NCI-H446 (cell line): ENCODE results near the gene GNG7.
"Not testable (repeated sequence)": the region's sequence is repeated elsewhere in the genome, so short reads cannot be mapped to it uniquely, and the experiment has no call there.

ENCODE experiments used
- DNase-seq, 2 experiments: peaks; one replicate each; lab custom pipeline; 2025; lab: John Stamatoyannopoulos, UW

Gene GNG7

DNA sequence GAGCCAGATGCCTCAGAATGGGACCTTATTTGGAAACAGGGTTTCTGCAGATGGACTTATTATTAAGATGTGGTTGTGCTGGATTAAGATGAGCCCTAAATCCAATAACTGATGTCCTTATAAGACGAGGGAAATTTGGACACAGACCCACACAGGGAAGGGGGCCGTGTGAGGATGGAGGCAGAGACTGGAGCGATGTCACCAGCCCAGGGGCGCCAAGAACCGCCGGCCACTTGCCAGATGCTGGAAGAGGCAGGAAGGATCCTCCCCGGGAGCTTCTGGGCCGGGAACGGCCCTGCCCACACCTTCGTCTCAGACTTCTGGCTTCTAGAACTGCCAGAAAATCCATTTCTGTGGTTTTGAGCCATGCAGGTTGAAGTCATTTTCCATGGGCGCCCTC lies 26.6 kb downstream of the GNG7 start:
- DNase-seq, result no peak

DNA sequence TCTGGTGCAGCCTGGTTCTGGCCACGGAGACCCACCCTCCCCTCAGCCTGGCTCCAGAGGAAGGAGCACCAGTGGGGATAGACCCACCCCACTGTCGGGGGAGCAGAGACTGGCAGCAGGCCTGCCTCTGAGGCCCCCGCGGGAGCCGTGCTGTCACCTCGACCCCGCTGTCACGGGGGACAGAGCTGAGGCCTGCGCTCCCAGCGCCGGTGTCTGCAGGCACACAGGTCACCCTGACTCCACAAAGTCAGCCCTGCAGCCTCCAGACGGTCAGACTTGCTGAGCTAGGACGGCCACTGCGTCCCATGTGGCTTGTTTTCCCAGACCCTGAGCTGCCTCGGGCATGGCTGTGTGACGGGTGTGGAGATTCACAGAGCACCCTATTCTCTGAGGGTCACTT lies 32.3 kb downstream of the GNG7 start:
- DNase-seq, result no peak

DNA sequence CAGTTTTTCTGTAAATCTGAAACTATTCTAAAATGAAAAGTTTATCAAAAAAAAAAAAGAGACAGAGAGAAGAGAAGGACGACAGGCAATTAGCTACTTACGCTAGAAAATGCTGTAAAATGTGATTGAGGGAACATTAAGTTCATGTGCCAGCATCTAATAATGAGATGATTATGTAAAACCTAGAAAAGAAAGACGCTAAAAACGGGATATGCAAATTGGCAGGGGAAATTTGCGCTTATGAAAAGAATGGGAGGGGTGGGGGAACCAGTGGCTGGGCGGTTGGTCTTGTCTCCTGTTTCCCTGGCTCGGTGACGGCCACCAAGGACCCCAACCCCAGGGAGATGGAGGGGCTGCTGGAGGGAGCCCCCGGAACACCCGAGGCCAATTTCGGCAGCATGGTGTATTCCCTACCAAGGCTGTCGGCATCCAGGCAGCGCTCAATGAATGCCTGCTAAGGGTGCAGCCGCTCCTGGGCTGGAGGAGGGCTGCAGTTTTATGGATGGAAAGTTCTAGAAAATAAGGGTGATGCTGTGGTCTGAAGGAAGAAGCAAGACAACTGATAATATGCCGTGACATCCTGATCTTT lies 34.2 kb downstream of the GNG7 start:
- DNase-seq, result no peak

DNA sequence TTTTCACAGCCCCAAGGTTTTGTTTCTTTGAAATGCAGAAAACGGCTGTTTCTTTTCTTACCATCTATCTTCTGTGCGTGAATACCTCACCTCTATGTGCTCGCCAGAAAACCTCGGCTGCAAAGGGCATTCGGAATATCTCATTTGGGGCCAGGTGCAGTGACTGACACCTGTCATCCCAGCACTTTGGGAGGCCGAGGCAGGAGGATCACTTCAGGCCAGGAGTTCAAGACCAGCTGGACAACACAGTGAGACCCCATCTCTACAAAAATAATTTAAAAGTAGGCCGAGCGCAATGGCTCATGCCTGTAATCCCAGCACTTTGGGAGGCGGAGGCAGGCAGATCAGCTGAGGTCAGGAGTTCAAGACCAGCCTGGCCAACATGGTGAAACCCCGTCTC lies 35.1 kb downstream of the GNG7 start:
- DNase-seq, result not testable (repeated sequence)

- DNase-seq, result no peak
These were observed 36.0 kb downstream of the GNG7 start for GRCh38 chr19:2666344-2666994.

DNA sequence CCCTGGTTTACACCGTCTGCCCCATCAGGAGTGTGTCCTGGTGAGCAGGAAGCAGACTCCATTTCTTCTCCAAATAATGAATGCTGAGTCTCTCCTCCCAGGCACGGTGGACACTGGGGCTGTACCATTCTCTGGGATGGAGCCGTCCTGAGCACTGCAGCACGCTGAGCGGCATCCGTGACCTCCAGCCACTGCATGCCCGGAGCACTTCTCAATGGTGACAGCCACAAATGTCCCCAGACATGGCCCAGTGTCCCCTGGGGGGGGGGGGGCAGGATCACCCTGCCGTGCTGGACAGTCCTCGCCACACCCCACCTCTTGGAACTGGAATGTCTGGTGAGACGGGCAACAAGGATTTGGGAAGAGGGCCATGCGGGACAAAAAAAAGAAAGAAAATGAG lies 37.4 kb downstream of the GNG7 start:
- DNase-seq, result no peak

DNA sequence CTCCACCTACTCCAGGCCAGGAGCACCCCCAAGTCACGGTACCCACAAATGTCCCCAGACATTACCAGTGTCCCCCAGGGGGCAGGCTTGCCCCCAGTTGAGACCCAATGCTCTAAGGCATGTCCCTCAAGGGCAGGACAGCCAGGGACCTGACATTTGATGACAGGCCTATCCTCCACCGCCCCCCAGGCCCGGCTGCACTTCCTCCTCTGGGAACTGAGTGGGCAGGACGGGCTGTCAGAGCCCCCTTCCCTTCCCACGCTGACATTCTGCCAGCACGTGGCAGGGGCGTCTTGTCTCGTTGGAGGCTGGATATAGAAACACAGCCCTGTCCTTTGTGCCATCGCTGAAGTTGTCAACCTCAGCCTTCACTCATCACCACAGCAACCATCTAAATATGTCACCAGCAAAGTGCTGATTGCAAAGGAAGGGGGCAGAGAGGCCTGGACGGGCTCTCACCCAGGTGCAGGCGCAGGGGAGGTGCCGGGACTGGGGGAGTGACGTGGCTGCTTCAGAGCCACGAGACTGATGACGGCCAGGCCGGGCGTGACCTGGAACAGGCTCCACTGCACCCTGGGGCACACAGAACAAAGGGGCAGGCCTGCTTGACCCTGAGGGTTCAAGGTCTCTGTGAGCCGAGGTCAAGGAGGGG lies 38.4 kb downstream of the GNG7 start:
- no peak for DNase-seq

- DNase-seq, result no peak
These were observed 40.9 kb downstream of the GNG7 start for GRCh38 chr19:2661615-2662014.

DNA sequence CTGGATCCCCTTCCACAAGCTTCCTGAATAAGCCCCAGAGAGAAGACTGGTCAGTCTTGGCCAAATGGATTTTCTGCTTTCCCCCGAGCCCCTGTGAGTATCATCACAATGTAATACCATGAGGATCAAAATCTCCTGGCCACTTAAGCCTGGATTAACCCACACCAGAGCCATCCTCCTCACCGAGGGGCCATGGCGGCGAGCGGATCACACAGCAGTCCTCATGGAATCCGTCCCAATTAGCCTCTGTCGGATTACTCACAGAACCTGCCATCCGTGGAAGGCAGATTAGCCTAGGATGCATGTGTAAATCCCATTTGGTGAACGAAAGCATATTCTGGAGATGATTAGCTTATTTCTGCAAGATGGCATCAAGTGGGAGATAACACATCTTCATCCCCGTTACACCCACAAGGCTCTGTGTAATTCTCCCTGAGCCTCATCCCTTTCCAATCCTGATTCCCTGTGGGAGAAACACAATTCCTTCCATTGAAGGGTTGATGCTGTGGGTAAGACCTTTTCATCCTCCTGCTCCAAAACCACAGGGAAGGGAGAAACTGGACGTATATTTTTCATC lies 42.5 kb downstream of the GNG7 start:
- no peak for DNase-seq

- DNase-seq, result no peak
These were observed 46.0 kb downstream of the GNG7 start for GRCh38 chr19:2656533-2656932.

- no peak for DNase-seq
These were observed 48.5 kb downstream of the GNG7 start for GRCh38 chr19:2653710-2654707.

DNA sequence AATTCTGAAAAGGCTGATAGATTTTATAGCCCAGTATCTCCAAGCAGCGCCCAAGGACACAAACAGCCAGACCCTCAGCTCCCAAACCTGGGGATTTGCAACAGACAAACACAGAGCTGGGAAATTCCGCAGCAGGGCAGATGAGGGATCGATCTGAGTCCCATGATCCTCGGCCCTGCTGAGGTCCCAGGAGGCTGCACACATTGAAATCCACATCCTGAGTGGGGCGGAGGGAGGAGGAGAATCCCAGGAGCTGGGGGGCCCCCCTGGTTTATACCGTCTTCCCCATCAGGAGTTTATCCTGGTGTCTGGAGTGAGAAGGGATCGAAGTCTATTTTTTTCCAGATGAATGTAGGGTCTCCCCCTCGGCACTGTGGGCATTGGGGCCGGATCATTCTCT lies 49.3 kb downstream of the GNG7 start:
- DNase-seq, result no peak

- DNase-seq, result no peak
These were observed 49.9 kb downstream of the GNG7 start for GRCh38 chr19:2652504-2653099.

DNA sequence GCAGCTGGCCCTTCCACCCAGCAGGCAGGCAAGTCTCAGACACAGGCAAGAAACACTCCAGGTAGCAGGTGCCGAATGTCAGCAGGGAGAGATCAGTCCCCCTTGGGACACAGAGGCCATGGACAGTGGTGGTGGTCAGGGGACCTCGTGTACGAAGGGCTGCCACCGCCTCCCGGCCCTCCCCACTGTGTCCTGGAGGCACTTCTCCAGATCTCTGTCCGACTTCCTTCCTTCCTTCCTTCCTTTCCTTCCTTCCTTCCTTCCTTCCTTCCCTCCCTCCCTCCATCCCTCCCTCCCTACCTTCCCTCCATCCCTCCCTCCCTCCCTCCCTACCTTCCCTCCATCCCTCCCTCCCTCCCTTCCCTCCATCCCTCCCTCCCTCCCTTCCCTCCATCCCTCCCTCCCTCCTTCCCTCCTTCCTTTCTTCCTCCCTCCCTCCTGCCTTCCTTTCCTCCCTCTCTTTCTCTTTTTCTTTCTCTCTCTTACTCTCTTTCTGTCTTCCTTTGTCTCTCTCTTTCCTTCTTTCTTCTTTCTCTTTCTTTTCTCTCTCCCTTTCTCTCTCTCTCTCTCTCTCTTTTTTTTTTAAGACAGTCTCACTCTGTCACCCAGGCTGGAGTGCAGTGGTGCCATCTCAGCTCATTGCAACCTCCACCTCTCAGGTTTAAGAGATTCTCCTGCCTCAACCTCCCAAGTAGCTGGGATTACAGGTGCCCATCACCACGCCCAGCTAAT lies 51.3 kb downstream of the GNG7 start:
- not testable (repeated sequence) for DNase-seq

DNA sequence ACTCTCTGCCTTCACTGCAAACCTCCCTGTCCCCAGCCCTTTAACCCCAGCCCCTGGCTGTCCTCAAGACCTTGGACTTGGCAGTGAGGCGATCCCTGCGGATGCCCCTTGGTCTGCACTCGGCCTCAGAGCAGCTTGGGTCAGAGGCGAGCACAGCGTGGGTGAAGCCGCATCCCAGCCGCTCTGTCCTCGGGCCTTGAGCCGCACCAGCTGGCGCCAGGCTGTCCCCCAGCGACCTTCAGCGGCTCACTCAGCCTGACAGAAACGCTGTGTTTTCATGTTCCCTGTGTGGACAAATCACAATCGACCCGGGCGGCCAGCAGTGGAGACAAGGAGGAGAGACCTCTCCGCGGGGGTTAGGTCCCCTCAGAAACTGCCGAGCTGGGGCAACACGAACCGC lies 52.0 kb downstream of the GNG7 start:
- DNase-seq, result no peak

- peak; percentile 40 to 80 for DNase-seq
These were observed 54.0 kb downstream of the GNG7 start for GRCh38 chr19:2648528-2648937.

- no peak for DNase-seq
These were observed 54.4 kb downstream of the GNG7 start for GRCh38 chr19:2648099-2648498.

GRCh38 chr19:2646866-2647535 lies 55.5 kb downstream of the GNG7 start:
- DNase-seq, result no peak

GRCh38 chr19:2645826-2646225 lies 56.7 kb downstream of the GNG7 start:
- no peak for DNase-seq

DNA sequence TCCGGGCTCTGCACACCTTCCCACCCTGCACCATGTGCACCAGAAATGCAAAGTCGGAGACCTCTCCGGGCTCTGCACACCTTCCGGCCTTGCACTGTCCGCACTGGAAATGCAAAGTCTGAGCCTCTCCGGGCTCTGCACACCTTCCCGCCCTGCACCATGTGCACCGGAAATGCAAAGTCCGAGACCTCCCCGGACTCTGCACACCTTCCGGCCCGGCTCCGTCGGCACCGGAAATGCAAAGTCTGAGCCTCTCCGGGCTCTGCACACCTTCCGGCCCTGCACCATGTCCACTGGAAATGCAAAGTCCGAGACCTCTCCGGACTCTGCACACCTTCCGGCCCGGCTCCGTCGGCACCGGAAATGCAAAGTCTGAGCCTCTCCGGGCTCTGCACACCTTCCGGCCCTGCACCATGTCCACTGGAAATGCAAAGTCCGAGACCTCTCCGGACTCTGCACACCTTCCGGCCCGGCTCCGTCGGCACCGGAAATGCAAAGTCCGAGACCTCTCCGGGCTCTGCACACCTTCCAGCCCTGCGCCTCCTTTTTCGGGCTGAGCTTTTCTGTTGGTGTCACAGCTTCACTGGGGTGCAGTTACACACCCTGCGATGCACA lies 59.3 kb downstream of the GNG7 start:
- not testable (repeated sequence) for DNase-seq
